Activated CD4-positive, CD25-positive, alpha-beta regulatory T cell treated with anti-CD3 and anti-CD28 coated beads, Interleukin-2, amount 50 U/mL, for 72 hours (primary cell): ENCODE results near the gene HS3ST5.
"Not testable (repeated sequence)": the region's sequence is repeated elsewhere in the genome, so short reads cannot be mapped to it uniquely, and the experiment has no call there.

ENCODE experiments used
- DNase-seq: peaks from one replicate; pipeline ENCODE4 v3.0.0; 2021

The HS3ST5 gene

DNA sequence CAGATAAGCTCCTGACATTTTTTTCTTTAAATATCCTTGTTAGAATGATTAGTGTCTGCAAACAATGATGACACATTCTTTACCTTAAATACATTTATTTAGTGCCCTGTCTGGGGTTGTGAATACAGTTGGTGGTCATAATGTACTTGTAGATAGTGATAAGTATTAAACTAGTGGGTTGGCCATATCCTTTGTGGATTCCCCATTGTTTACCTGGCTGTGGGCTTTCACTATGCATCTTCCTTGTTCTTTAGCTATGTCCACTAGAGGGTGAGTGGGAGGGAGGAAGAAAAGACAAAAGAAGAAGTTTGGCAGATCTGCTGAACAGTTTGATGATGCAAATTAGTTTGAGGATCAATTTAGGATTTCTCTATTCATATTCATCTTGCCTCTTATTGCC lies 15.7 kb downstream of the HS3ST5 start:
- no peak for DNase-seq

DNA sequence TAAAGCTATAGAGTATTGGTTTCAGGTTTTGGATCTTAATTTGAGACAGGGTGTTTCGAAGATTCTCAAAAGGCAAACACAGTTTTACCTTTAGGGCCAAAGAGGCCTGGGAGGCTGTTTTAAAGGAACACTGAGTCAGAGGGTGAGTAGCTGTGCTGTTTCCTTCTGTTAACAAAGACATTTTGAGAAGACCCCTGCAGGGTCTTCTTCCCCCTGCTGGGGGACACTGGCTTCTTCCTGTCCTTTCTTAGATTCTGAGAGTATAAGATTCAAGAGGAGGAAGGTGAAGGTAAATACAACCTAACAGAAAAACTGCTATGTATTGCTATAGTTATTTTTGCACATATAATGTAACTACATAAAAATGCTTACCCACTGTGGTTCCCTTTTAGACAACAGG lies 19.0 kb downstream of the HS3ST5 start:
- DNase-seq = no peak

DNA sequence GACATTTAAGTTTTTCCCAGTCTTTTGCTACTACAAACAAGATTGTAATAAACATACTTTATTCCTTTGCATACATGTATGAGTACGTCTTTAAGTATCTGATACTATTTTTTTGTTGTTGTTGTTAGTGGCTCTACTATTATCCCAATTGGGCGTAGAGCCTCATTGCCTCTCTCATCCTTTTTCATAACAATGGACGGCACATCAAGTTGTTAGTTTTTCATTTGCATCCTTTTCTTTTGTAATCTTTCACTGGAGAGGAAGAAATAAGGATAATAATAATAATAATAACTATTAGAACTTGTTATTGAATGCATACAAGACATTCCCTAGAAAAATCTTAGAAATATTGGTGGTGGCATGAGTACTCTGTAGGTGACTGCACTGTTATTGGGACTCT lies 23.1 kb downstream of the HS3ST5 start:
- DNase-seq = no peak

DNA sequence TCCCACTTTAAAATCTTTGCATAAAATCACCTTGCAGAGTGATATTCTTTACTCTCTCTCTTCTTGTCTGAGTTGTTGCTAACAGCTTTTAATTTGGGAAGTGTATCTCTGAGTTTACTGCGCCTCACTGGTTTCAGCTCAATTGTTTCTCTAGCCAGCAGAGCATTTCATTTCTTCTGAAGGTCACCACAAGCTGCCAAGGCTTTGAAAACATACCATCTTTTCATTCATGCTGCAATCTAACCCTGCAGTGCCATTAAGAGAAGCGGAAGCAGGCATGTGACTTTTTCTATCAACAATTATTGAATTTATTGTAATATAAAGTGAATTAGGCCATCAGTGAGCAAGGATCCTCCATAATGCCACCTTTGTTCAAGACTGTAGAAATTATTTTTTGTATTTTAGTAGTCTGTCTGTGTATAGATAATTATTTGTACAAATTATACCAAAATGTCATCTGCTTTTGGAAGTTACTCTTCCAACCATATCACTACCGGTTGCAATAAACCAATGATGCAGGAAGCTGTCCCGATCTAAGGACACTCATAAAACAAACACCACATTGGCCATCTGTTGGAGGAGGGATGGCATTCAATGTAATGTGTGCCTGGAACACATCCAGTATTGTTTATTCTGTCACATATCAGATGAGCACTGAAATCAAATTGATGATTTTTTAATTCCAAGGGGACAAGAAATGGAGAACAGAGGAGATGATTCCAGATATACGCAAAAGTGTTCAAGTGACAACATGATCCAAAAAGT lies 26.8 kb downstream of the HS3ST5 start:
- DNase-seq = no peak

DNA sequence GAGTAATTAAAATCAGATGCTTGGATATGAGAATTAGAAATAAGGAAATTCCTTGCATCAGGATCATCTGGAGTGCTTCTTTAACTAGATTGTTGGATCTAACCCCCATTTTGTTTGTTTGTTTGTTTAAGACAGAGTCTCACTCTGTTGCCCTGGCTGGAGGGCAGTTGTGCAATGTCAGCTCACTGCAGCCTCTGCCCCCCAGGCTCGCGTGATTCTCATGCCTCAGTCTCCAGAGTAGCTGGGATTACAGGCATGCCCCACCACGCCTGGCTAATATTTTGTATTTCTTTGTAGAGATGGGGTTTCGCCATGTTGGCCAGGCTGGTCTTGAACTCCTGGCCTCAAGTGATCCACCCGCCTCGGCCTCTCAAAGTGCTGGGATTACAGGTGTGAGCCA lies 29.0 kb downstream of the HS3ST5 start:
- not testable (repeated sequence) for DNase-seq

DNA sequence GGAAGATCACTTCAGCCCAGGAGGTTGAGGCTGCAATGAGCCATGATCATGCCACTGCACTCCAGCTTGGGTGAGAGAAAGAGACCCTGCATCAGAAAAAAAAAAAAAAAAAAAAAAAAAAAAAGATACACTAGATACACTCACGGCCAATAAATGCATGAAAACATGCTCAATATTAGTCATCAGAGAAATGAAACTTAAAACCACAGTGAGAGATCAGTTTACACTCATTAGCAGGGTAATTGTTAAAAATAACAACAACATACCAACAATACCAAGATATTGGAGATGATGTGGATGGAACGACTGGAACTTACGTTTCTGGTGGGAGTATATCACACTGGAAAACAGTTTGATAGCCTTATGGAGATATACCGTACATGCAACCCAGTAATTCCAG lies 29.9 kb downstream of the HS3ST5 start:
- no peak for DNase-seq

DNA sequence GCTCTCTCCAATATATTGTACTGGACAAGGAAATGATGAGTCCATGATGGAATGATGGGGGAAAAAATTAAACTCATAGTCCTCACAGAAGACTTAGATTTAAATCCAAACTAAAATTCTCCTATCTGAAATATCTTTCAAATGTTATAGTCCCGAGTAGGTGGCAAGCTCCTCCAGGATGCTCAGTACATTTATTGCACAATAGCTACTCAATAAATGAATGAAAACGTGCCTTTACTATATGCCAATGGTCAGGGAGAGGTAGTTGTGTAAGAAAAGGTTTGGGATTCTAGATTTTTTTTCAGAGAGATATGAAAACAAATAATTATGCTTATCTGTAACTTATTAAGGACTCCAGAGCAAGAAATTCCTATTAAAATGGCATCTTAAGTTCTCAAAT lies 32.8 kb downstream of the HS3ST5 start:
- DNase-seq = no peak

DNA sequence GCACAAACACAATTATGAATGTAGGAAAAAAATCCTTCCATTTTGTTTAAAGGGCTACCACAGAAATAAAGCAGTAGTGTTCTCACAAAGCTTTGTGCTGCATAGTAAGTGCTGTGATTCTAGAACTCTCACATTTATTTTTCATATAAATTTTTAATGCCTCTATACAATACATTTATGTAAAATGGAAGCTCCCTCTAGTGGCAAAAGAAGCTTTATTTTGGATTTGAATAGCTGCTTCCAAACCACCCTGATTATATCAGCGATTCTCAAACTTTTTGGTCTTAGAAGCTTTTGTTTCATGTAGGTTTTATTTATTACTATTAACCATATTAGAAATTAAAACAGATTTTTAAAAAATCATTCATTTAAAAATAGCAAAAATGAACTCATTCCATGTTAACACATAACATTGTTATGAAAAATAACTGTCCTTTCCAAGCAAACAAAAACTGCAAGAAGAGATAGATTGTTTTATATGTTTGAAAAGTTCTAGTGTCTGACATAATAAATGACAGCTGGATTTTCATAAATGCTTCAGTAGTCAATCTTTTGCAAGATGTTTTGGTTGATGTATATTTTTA lies 38.4 kb downstream of the HS3ST5 start:
- DNase-seq = no peak

DNA sequence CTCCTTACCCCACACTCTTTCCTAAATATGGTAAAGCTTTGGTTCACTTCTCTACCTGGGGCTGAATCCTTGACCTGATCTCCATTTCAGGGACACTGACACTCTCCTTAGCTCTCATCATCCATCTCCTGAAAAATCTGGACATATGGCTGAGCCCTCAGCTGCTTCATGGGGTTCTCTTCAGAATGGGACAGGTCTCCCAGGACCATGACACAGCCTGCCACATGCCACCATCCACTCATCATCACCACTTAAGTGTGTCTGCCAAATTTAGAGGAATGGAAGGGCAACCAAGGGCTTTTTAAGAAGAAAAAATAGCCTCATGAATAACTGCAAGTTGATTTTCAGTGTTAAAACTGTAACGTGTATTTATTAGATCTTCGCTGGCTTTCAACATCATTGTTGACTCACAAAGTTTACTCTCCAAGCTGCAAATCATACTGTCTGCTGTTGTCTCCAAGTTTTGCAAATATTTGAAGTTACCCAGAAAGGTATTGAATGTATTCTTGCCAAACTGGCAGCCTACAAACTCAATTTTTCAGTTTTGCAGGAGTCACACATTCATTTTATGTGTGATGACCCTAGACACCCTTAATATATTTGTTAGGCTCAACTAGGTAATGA lies 41.1 kb downstream of the HS3ST5 start:
- no peak for DNase-seq

DNA sequence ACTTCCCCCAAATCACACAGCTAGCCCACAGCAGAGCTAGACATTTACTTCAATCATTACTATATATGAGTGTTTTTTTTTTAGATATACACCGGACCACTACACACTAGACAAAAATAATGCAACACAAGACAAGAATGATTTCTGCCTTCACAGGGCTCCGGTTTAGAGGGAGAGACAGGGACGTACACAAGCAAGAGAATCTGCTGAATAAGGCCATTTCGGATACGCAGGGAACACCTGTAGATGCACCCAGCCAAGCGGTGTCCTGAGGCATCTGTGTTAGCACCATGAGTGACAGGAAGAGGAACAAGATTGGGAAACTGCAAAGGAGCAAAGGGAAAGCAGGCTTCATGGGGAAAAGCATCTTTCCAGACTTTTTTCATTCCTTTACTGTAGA lies 45.7 kb downstream of the HS3ST5 start:
- no peak for DNase-seq

DNA sequence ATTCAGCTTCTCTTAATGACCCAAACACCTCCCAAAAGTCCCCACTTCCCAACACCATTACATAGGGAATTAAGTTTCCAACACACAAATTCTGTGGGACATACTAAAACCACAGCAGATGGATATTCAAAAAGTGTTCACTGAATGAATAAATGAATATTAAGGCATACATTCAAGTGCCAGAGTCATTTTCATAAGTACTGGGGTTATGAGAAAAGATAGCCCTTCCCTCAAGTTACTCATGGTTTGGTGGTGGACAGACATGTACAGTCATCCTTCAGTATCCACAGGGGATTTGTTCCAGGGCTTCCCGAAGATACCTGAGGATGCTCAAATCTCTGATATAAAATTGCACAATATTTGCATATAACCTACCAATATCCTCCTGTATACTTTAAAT lies 50.4 kb downstream of the HS3ST5 start:
- DNase-seq = no peak

DNA sequence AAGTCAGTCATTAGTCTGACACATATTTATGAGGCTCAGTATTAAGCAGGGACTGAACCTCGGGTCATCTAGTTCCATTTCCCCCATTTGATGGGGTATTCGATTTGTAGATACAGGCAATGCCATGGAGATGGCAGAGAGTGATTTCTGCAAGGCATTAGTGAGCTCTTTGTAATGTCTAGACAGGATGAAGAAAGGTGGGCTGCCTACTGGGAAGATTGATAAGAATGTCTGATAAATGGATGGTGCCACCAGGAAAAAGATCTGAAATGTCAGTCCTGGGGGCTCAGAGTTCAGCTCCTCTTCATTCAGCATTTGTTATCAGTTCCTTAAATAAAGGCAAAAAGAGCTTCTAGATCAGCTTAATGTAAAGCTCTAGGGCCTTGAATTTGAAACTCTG lies 51.4 kb downstream of the HS3ST5 start:
- no peak for DNase-seq

DNA sequence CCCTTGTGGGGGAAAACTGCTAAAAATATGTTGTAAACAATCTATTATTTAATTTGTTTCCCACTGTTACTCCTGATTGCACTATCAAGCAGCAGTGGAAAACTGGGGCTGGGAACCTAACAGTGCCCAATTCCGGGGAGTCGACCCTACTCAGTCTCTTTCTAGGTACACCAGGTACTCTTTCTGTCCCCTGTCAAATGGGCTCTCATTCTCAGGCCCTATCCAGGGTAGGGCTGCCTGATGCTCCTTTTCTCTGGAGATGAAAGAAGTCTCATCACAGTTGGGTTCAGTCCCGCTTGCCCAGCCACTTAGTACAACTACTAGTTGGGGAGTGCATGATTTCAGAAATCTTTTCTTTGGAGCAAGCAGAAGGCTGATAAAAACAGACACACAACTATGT lies 52.0 kb downstream of the HS3ST5 start:
- DNase-seq = no peak

DNA sequence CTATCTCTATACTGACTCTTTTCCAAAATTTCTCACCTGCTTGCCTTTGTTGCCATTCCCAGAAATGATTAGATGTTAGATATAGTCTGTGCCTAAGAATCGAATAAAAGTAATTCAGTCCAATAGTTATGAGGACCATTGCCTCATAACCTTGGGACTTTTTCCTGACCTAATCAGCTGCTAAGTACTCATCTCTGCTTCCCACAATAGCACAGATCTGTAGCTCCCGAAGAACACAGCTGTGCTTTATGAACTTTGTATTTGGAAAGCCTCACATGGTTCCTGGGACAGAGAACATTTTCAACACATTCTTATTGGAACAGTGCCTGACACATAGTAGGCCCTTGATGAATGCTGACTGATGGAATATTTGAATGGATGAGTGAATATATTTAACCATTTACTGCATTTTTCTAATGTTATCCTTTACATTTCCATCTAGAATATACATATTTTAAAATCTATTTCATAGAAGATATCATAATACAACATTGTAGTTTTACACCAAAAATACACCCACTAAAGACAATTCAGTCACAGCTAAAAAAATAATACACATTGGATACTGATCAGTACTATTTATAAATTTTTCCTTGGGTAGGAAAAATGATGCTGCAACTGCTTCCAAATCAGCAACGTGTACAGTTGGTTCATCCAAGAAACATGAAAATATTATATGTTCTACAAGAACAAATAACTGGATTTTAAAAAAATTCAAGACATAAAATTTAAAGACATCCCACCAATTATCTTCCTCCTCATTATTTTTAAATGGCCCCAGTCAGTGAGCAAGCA lies 53.9 kb downstream of the HS3ST5 start:
- DNase-seq = no peak

DNA sequence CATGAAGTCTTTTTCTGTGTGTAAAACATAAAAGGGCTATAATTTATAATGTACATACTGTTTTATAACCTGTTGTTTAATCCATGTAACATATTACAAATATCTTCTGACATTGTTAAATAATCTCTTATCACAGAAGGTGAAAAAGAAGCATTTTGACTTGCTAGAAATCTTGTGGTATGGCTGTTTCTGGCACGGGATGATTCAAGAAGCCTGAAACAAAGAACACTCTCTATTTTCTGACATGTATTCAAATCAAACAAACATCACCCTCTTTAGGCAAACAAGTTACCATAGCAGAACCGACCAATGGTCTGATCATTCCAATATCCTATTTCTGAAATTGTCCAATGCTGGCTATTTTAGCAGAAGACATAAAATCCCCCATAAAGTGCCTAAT lies 55.4 kb downstream of the HS3ST5 start:
- no peak for DNase-seq

DNA sequence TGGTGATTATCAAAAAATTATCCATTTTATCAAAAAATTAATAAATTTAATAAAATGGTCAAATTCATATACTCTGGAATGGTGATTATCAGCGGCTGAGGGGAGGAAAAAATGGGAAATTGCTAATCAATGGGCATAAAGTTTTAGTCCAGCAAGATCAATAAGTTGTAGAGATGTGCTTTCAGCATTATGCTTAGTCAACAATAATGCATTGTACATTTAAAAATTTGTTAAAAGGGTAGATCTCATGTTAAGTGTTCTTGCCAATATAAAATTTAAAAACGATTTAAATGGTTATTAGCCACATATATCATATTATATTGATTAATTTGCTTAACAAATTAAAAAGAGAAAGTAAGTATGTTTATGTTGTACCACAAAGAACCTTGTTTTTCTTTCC lies 56.6 kb downstream of the HS3ST5 start:
- no peak for DNase-seq

DNA sequence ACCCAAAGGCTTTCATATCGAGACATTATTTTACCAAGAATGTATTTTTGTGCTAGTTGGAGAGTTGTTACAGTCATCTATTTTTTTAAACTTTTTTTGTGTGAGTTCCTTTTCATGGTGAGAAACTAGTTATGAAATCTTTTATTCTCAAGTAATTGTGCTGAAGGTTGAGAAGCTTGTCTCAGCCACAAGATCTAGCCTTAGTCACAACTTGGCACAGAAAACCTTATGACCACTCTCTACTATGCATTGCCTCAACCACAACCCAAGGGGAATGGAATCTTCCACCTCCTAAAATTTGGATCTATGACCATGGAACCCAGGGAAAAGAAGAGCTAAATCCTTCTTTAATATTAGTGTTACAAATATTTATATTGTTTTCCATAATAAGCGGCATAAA lies 58.5 kb downstream of the HS3ST5 start:
- no peak for DNase-seq

DNA sequence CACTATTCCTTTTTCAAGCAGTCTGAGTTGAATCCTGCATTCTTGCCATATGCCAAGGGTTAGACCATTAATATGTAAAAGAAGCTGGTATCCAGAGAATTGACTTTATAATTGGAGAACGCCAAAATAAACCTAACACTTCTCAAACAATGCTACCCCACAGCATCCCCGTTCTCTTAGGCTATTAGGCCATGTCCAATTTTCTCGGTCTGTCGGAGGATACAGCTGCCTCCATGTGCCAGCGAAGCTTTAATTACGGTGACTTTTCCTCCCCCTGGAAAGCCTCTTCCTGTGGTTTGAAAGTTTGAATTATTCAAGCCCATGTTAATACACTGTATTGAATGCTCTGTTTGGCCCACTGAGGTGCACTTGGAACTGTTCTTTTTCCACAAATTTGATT lies 60.5 kb downstream of the HS3ST5 start:
- no peak for DNase-seq

DNA sequence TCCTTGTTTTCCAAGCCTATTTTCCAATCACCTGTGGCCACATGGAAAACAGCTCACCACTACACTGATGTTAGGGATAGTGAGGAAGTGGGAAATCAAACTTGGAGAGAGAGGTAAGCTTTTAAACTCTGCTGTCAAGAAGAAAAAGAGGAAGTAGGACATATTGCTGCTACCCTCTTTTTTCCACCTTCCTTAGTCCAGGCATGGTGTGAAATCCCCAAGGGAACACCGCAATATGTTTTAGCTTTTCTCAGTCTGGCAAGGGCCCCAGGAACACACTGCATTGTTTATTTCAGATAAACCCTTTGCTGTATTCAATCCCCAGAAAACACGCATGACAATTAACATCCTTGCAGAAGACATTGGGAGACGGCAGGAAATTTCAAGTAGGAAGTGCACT lies 61.3 kb downstream of the HS3ST5 start:
- DNase-seq = no peak

DNA sequence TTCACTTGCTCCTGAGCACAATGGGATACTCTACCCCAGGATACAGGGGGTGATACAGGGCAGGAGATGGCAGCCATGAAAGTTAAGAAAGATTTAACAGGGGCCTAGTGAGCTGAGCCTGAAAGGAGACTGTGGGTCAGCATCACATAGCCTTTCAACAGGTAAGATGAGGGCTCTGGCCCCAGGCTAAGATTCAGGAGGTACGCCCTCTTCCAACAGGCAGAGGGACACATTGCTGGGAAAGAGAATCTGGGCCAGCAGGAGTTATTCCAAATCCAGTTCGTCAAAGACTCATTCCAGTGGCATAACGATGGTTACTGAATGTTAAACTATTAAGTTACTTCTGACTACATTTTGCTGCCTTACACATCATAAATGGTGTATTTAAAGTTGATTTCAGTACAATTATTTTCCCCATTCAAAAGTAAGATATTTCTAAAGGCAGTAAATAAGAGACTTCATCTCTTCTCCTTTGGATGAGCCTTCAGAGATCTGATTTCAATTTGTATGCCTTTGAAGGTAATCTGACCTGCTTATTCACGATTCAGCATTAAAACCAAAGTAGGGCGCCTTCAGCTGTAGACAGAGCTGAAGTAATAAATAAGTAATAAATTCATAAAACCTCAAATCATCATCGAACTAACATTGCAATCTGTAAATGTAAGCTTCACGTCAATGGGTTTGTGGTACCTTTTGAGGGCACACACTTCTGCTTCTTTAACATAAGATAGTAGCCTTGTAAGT lies 62.4 kb downstream of the HS3ST5 start:
- no peak for DNase-seq

DNA sequence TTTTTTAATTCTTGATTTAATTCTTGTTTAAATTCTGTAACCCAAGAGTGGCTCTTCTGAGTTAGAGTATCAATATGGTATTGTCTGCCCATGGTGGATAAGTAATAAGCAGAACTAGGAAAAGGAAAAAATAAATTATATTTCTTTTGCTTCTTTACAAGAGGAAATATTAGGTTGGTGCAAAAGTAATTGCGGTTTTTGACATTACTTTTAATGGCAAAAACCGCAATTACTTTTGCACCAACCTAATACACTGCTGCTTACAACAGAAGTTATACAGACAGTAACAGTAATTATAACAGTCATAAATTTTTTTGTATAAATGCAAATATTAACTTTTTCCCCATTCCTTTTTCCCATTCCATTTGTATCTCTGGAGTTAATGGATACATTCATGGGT lies 65.6 kb downstream of the HS3ST5 start:
- DNase-seq = no peak

DNA sequence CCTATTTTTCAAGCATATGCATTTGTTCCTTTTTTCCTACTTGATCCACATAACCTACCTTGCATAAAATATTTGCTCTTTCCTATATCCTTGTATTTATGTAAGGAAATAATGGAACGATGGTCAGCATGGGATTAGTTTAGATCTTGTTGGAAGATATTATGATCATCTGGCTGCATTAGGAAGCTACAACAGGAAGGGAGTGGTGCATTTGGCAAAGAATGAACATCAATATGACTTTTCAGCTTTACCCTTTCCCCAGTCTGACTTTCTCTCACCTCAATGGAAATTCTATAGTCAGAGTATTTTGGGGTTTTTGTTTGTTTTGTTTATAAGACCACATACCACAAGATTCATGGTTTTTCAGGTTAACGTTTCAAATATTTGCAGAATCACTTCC lies 66.0 kb downstream of the HS3ST5 start:
- DNase-seq = no peak

DNA sequence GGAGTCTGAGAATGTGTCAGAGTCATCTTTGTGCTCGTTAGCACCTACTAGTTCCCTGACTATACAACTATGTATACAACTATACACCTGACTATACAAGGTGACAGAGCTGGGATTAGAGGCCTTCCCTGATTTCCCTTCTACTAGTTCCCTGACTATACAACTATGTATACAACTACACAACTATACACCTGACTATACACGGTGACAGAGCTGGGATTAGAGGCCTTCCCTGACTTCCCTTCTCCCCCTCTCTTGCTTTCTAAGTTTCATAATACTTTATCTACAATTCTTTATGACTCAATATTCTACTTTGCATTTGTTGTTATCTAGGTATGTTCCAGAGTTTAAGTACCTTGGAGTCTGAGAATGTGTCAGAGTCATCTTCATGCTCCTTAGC lies 68.0 kb downstream of the HS3ST5 start:
- DNase-seq = no peak
